H1 (cell line): ENCODE measurements around the gene CHD1. TPM values are rescaled to one million over a fixed set of nuclear protein-coding genes. Genes with fewer than 3 reads are reported as not detected.

Experiments
- CTCF ChIA-PET: fragments of 300-600 bp; sonication (Branson Sonifier 250); formaldehyde crosslinking; loops from one replicate; lab custom pipeline; 2021; ENCODE audit not compliant: partially characterized antibody; lab: Charles Lee
- POLR2A ChIA-PET: fragments of 300-600 bp; sonication (Branson Sonifier 250); formaldehyde crosslinking; loops from one replicate; lab custom pipeline; 2021; ENCODE audit warnings: inconsistent platforms; ENCODE audit not compliant: partially characterized antibody; lab: Charles Lee
- DNase-seq, 2 experiments: peaks; one replicate each; pipeline versions ENCODE4 v3.0.0 to v3.0.0-alpha.2; 2010 to 2022; ENCODE audit warnings: low spot score in 2 of 2, low read depth in 1 of 2, mixed read lengths in 1 of 2
- FAIRE-seq: peaks from 2 replicates; lab custom pipeline; 2011; peaks lifted over from hg19 to GRCh38; lab: Jason Lieb, UNC
- H2AFZ ChIP-seq: 2 replicates; pipeline ENCODE4 v1.8.1; 2012; ENCODE audit warnings: low read length, inconsistent platforms
- H2AK5ac ChIP-seq: 2 replicates; pipeline ENCODE4 v1.6.1; 2013; ENCODE audit warnings: low read depth, low read length
- H2BK120ac ChIP-seq: replicated peaks from 2 replicates; pipeline ENCODE3; 2013; ENCODE audit warnings: low read depth, low read length, inconsistent platforms
- H2BK12ac ChIP-seq: 2 replicates; pipeline ENCODE4 v1.6.1; 2013; ENCODE audit warnings: low read depth, low read length
- H2BK15ac ChIP-seq: 2 replicates; pipeline ENCODE4 v1.6.1; 2013; ENCODE audit warnings: low read length
- H2BK20ac ChIP-seq: 2 replicates; pipeline ENCODE4 v1.6.1; 2013; ENCODE audit warnings: low read length
- H2BK5ac ChIP-seq: 2 replicates; pipeline ENCODE4 v1.6.1; 2013; ENCODE audit warnings: low read depth, low read length
- H3K14ac ChIP-seq: 2 replicates; pipeline ENCODE4 v1.6.1; 2013; ENCODE audit warnings: inconsistent platforms; ENCODE audit not compliant: insufficient read length
- H3K18ac ChIP-seq: 2 replicates; pipeline ENCODE4 v1.6.1; 2013; ENCODE audit warnings: low read length; ENCODE audit errors: extremely low read depth
- H3K23ac ChIP-seq: 2 replicates; pipeline ENCODE4 v1.6.1; 2013; ENCODE audit warnings: inconsistent platforms; ENCODE audit not compliant: insufficient read length
- H3K23me2 ChIP-seq: 2 replicates; pipeline ENCODE4 v1.6.1; 2013; ENCODE audit warnings: low read depth, low read length
- H3K27ac ChIP-seq: 2 replicates; pipeline ENCODE4 v1.6.1; 2011; ENCODE audit warnings: low read depth, low read length, inconsistent platforms
- H3K27me3 ChIP-seq, 4 experiments: replicated peaks in 1 of 4; 1 replicate in 1 of 4; 2 replicates in 3 of 4; pipeline versions ENCODE4 v1.6.1 to v1.8.1; 2011 to 2013; ENCODE audit warnings: low read length in 3 of 4, mild to moderate bottlenecking in 3 of 4, inconsistent platforms in 2 of 4, mixed read lengths in 2 of 4, moderate library complexity in 1 of 4; ENCODE audit not compliant: control insufficient read depth in 3 of 4, insufficient read depth in 3 of 4; ENCODE audit errors: extremely low read depth in 1 of 4
- H3K36me3 ChIP-seq, 4 experiments: 2 replicates each; pipeline versions ENCODE4 v1.6.1 to v1.8.1; 2011 to 2013; ENCODE audit warnings: mild to moderate bottlenecking in 4 of 4, low read length in 3 of 4, moderate library complexity in 2 of 4, control low read depth in 1 of 4, inconsistent platforms in 1 of 4; ENCODE audit not compliant: insufficient read depth in 4 of 4, control insufficient read depth in 2 of 4
- H3K4ac ChIP-seq: replicated peaks from 2 replicates; pipeline ENCODE3; 2013; ENCODE audit warnings: low read length, low read depth, mixed read lengths, inconsistent platforms; ENCODE audit not compliant: insufficient read length
- H3K4me1 ChIP-seq, 4 experiments: replicated peaks in 1 of 4; 1 replicate in 1 of 4; 2 replicates in 3 of 4; pipeline versions ENCODE4 v1.6.1 to v1.8.1; 2011 to 2013; ENCODE audit warnings: low read length in 3 of 4, inconsistent platforms in 2 of 4, mixed read lengths in 1 of 4; ENCODE audit not compliant: insufficient read depth in 4 of 4, control insufficient read depth in 3 of 4
- H3K4me2 ChIP-seq, 2 experiments: 2 replicates each; pipeline versions ENCODE4 v1.6.1 to v1.8.1; 2011 to 2013; ENCODE audit warnings: low read depth in 2 of 2, low read length in 2 of 2, control low read depth in 1 of 2, inconsistent platforms in 1 of 2, mild to moderate bottlenecking in 1 of 2; ENCODE audit not compliant: insufficient read depth in 1 of 2
- H3K4me3 ChIP-seq, 4 experiments: fragments of 200-600, 300-600 bp in 1 of 4; sonication (generic), shearing (Covaris generic), sonication (Bioruptor Twin) in 1 of 4; 2 replicates each; pipeline versions ENCODE4 v1.5.1 to v1.8.1; 2011 to 2016; ENCODE audit warnings: low read length in 4 of 4, low read depth in 3 of 4, control low read depth in 2 of 4, inconsistent platforms in 2 of 4, mild to moderate bottlenecking in 2 of 4, mixed read lengths in 1 of 4, moderate library complexity in 1 of 4; ENCODE audit not compliant: insufficient read depth in 2 of 4; ENCODE audit errors: extremely low read depth in 1 of 4
- H3K56ac ChIP-seq: replicated peaks from 2 replicates; pipeline ENCODE3; 2013; ENCODE audit warnings: low read depth, mild to moderate bottlenecking, mixed read lengths, low read length, inconsistent platforms; ENCODE audit not compliant: insufficient read length
- H3K79me1 ChIP-seq: 2 replicates; pipeline ENCODE4 v1.6.1; 2013; ENCODE audit warnings: low read depth, low read length, control low read depth
- H3K79me2 ChIP-seq, 2 experiments: 2 replicates each; pipeline versions ENCODE4 v1.6.1 to v1.8.1; 2012 to 2013; ENCODE audit warnings: low read length in 2 of 2, mild to moderate bottlenecking in 2 of 2, inconsistent platforms in 1 of 2; ENCODE audit not compliant: insufficient read depth in 2 of 2, control insufficient read depth in 1 of 2
- H3K9ac ChIP-seq, 4 experiments: replicated peaks in 1 of 4; 1 replicate in 1 of 4; 2 replicates in 3 of 4; pipeline versions ENCODE4 v1.6.1 to v1.8.1; 2011 to 2013; ENCODE audit warnings: low read depth in 3 of 4, low read length in 3 of 4, control low read depth in 2 of 4, mild to moderate bottlenecking in 2 of 4, moderate library complexity in 2 of 4, inconsistent platforms in 1 of 4; ENCODE audit errors: extremely low read depth in 1 of 4
- H3K9me3 ChIP-seq, 2 experiments: 2 replicates each; pipeline versions ENCODE4 v1.6.1 to v1.8.1; 2012 to 2013; ENCODE audit warnings: mild to moderate bottlenecking in 2 of 2, moderate library complexity in 2 of 2, control low read depth in 1 of 2, inconsistent platforms in 1 of 2, low read depth in 1 of 2, low read length in 1 of 2, mixed read lengths in 1 of 2; ENCODE audit not compliant: insufficient read depth in 2 of 2
- H4K20me1 ChIP-seq, 2 experiments: replicated peaks in 1 of 2; 2 replicates each; pipeline versions ENCODE3 to v1.8.1; 2011 to 2013; ENCODE audit warnings: inconsistent platforms in 2 of 2, low read length in 2 of 2, mild to moderate bottlenecking in 1 of 2; ENCODE audit not compliant: insufficient read depth in 2 of 2, control insufficient read depth in 1 of 2
- H4K5ac ChIP-seq: 2 replicates; pipeline ENCODE4 v1.6.1; 2013; ENCODE audit warnings: low read length, low read depth, mixed read lengths, inconsistent platforms; ENCODE audit not compliant: insufficient read length
- H4K8ac ChIP-seq: 2 replicates; pipeline ENCODE4 v1.8.0; 2013; ENCODE audit warnings: mild to moderate bottlenecking, moderate library complexity, low read length, inconsistent platforms; ENCODE audit not compliant: insufficient read depth; ENCODE audit errors: extremely low read depth
- H4K91ac ChIP-seq: replicated peaks from 2 replicates; pipeline ENCODE3; 2013; ENCODE audit warnings: low read length, mixed read lengths, inconsistent platforms; ENCODE audit not compliant: insufficient read length
- BRCA1 ChIP-seq: IDR thresholded peaks from 2 replicates; pipeline ENCODE4 v1.6.1; 2012; ENCODE audit warnings: low read depth, low read length, improper control_type of control experiment
- GTF2F1 ChIP-seq: IDR thresholded peaks from 2 replicates; pipeline ENCODE4 v1.6.1; 2012; ENCODE audit warnings: low read depth, low read length, improper control_type of control experiment, borderline replicate concordance
- KDM5A ChIP-seq: fragments of 200-600 bp; IDR thresholded peaks from 2 replicates; pipeline ENCODE4 v1.7.1; 2012; ENCODE audit warnings: mild to moderate bottlenecking, low read length, inconsistent platforms, mixed read lengths
- POLR2A ChIP-seq, 2 experiments: IDR thresholded peaks; 1 replicate in 1 of 2; 2 replicates in 1 of 2; pipeline ENCODE4 v1.6.1; 2011; ENCODE audit warnings: low read depth in 2 of 2, low read length in 2 of 2, mild to moderate bottlenecking in 2 of 2; ENCODE audit errors: control extremely low read depth in 1 of 2
- SIX5 ChIP-seq: IDR thresholded peaks from 2 replicates; pipeline ENCODE4 v1.6.1; 2011; ENCODE audit warnings: mild to moderate bottlenecking, low read depth, low read length
- SP2 ChIP-seq: IDR thresholded peaks from 2 replicates; pipeline ENCODE4 v1.6.1; 2012; ENCODE audit warnings: mild to moderate bottlenecking, low read length, inconsistent platforms
- TAF7 ChIP-seq: optimal IDR thresholded peaks from 2 replicates; pipeline ENCODE3; 2011; ENCODE audit warnings: low read depth, mild to moderate bottlenecking, inconsistent platforms, low read length, moderate library complexity, borderline replicate concordance
- USF2 ChIP-seq: IDR thresholded peaks from 2 replicates; pipeline ENCODE4 v1.6.1; 2011; ENCODE audit warnings: low read length, improper control_type of control experiment
- WGBS, 2 experiments: shearing (Covaris generic) in 1 of 2; methylation state at CpG; one replicate each; pipeline versions ENCODE4 v1.1.6 to v1.1.7; 2013 to 2015; ENCODE audit warnings: low lambda C conversion rate in 2 of 2, mixed read lengths in 2 of 2, inconsistent platforms in 1 of 2, low coverage in 1 of 2, missing lambda C conversion rate in 1 of 2; ENCODE audit not compliant: insufficient replicate concordance in 2 of 2, insufficient coverage in 1 of 2, insufficient read length in 1 of 2; ENCODE audit errors: extremely low coverage in 1 of 2, missing lambda C conversion rate in 1 of 2; 5-methylcytosine and 5-hydroxymethylcytosine counted together
- polyA plus RNA-seq, 7 experiments: library from polyadenylated mRNA; depleted of rRNA in 3 of 7; stranded (reverse) in 5 of 7; unstranded in 2 of 7; fragments of >200 nt in 5 of 7; fragments of 200-250 nt in 2 of 7; gene quantifications; 1 replicate in 5 of 7; 2 replicates in 1 of 7; 4 replicates in 1 of 7; pipeline versions ENCODE4 v1.2.1 to v1.2.3, GENCODE V29; 2011 to 2013; ENCODE audit warnings: missing spikeins in 2 of 7, mixed read lengths in 2 of 7
- total RNA-seq: library from RNA; stranded (reverse); fragmentation: NEBNext Ultra II Directional; extraction: Animal tissue kit (Norgen Biotek cat#: 25700); gene quantifications from 2 replicates; pipeline ENCODE4 v1.2.1, GENCODE V29; 2021

Gene CHD1
- total and polyA plus RNA-seq, 2 of the 8 experiments (the other 6 are each of a cell fraction or from before 2014, with no cell fraction given): 15.6 to 53.0 TPM

GRCh38 chr5:98805070-98805469, 123.7 kb downstream of the CHD1 start:
- H3K9ac ChIP-seq: no peak overlapping the region
- no peak overlapping the region for H3K4me3 ChIP-seq
- H3K23ac ChIP-seq: no peak overlapping the region
- H2AFZ ChIP-seq: no peak overlapping the region
- peaks cover 0 to 9% of the 10 kb centered on the region in 2 experiments; a peak in 1 of 4 replicates for H3K9me3 ChIP-seq
- H3K27me3 ChIP-seq: no peaks in the 10 kb centered on the region
- H2BK12ac ChIP-seq: no peak overlapping the region
- 80% methylated on average over 1 of the region's 1 CpG; no CpG with 5 or more reads in 1 of the 2 experiments for WGBS, 2 experiments
- H2AK5ac ChIP-seq: no peak overlapping the region
- H3K4me1 ChIP-seq: no peaks in the 10 kb centered on the region
- H2BK120ac ChIP-seq: no peak overlapping the region
- H2BK5ac ChIP-seq: no peak overlapping the region
- no peaks in the 10 kb centered on the region for H3K23me2 ChIP-seq
- H2BK15ac ChIP-seq: no peak overlapping the region
- no peak overlapping the region for H2BK20ac ChIP-seq
- no peak overlapping the region for H3K18ac ChIP-seq
- no peak for DNase-seq
- H3K27ac ChIP-seq: no peak overlapping the region
- H4K5ac ChIP-seq: no peak overlapping the region
- ChIA-PET POLR2A (no interaction called here), CTCF (no interaction called here)
- H4K91ac ChIP-seq: no peak overlapping the region
- no peak overlapping the region for H3K4me2 ChIP-seq
- no peak for FAIRE-seq
- H3K14ac ChIP-seq: no peak overlapping the region
- H3K36me3 ChIP-seq: no peaks in the 10 kb centered on the region
- H3K79me1 ChIP-seq: no peaks in the 10 kb centered on the region
- H4K20me1 ChIP-seq: no peaks in the 10 kb centered on the region
- no peak overlapping the region for H4K8ac ChIP-seq
- no peaks in the 10 kb centered on the region for H3K79me2 ChIP-seq
- no peak overlapping the region for H3K4ac ChIP-seq
- H3K56ac ChIP-seq: no peak overlapping the region
- TF ChIP-seq BRCA1 (no peak), POLR2A (IDR thresholded peaks at IDR 0.05; ENCODE audit: control extremely low read depth in 1 of 2, low read depth in 2 of 2, low read length in 2 of 2) (no peak), TAF7 (no peak), GTF2F1 (no peak), SP2 (no peak), USF2 (no peak), SIX5 (no peak), KDM5A (no peak)
